Nucleus accumbens (tissue), 56 donors: ENCODE results near the gene KCNJ5.

Experiments used
- DNase-seq, 56 donors: peaks; one replicate each; lab custom pipeline; 2025; lab: John Stamatoyannopoulos, UW

KCNJ5 gene

DNA sequence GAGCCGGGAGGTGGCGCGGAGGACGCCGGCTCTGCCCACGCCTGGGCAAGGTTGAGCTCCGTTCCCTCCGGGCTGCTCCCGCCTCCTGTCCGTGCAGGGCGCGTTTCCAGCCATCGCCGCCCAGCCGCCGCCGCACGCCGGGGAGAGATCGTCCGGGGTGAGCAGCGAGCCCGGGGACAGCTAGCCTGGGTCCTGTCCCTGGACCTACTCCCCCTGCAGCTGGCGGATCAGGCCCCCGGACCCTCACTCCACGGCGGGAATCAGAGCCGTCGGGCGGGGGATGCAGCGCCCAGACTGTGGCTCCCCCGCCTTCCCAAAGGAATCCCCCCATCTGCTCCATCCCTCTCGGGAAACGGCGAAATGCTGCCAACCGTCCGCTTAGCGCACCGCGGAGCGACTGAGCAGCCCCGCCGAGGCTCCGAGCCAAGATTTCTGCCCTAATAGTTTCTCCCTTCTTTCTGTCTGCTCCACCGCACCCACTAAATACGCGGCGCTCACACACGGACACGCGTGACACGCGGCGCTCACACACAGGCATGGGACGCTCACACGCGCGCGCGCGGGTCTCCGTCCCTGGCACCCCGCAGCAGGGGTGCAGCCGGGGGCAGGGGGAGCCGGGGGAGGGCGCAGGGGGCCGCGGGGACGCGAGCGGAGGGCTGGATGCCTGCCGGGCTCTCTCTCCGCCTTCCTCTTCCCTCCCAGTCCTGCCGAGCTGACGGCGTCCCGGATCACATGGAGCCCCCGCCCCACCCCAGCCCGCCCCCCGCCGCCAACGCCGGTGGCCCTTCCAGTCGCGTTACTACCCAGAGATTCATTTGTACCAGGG is at the start of gene KCNJ5:
TSS of gene KCNJ5 (plus strand) at position 814 of the 826 bp plus-strand sequence. CDS start 19,918 bp downstream, outside the sequence.
- DNase-seq = peak in 26 of 56 donors; percentile 8 to 65 (median 38)

- no peak for DNase-seq
Observed at GRCh38 chr11:128841461-128842072, 49.6 kb upstream of the KCNJ5 start.

DNA sequence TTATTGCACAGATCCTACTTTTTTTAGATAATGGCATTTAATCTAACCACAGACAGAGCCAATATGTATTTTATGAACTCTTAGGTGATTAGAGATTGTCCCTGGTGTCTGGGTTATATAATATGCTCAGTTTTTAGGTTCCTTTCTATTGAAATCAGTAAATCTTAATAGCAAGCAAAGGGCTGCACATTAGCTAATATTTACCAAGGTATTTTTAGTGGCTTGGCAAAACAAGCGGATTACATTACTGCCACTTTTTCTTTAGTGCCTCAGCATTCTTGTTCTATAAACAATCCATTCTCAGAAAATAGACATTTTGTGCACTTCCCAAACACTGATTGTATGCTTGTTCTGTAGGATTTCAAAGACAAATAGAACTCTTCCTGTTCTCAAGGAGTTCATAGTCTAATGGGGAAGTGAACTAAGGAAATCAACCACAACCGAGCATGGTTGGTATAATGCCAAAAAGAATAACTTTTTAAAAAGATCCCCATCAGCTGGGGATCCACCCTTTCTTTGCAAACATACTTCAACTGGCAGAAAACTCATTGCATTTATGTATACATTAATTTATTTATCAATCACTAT is 47.9 kb upstream of the KCNJ5 start:
- no peak for DNase-seq

DNA sequence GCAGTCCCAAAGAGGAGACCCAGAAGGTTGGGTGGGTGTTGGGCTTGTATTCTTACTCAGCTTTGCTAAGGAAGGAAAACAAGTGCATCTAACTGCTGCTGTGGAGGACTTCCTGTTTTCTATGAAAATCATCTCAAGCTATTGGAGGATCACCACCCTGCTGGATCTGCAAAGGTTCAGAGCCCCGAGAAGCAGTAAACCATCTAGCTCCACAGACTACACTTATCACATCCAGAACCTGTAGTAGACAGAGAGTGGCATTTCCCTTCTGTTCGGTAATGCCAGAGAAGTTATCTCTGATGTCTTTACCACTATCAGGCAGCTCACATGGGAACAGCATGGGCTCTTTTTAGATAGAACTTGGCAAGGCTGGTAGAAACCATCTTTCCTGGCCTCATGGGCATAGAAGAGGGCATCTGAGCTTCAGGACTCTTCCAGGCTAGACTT is 45.8 kb upstream of the KCNJ5 start:
- no peak for DNase-seq

DNA sequence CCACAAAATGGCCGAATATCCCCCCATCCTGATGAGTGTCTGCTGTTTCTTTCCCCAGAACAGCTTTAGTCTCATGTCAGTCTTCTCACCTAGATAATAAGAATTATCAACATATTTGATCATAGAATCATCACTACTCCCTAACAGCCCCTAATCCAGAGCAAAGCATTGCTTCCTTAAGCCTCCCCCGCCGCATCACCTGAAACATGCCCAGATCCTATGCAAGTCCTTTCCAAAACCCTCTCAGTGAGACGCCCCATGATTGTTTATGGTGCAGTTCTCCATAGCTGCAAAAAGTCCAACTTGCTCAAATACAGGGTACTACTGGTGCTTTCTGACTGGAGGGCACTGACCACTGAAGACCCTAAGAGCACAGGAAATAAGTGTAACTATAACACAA is 44.2 kb upstream of the KCNJ5 start:
- DNase-seq = no peak

DNA sequence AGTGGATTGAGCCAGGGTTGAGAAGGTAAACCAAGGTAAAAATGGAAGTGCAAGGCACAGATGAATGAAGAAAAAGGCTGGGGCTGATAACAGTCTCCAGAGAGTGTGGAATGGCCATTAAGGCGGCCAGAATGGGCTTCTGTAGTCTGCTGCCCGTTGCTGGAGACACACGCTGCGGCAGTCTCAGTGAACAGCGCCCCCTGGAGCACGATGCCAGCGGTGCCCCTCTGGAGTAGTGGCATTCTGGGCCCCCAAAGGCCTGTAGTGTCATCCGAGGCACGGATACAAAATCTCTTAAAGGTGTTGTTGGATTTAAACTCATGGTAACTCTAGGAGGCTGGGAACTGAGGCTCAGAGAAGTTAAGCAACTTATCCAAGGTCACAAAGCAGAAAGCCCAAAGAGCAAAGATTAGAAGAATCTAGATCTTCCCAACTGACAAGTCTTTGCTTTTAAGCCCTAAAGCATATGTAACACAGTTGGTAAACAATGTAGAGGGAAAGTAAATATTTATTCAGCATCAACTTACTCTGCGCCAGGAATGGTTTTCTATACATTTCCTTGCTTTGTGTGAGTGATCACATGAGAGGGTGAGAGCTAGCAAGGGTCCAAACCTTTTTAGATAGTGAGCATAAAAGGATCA is 42.2 kb upstream of the KCNJ5 start:
- peak in 5 of 56 donors; percentile 2 to 36 (median 13) for DNase-seq

- peak in 3 of 56 donors; percentile 12 to 25 (median 12) for DNase-seq
Observed at GRCh38 chr11:128852327-128853023, 38.7 kb upstream of the KCNJ5 start.

DNA sequence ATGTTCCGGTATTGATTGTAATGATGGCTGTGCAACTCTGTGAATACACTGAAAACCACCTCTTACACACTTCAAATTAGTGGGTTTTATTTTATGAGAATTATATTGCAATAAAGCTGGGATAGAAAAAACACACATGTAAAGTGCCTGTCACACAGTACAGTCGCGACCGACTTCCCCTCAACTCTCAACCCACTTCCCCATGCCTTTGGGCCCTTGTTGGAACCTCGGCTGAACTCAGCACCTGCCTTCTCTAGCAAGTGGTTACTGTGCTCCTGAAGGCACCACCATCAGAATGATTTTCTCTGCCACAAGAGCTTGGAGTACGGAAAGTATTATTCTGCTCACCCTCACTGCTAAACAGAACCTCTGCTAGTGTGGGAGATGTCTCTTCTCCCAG is 37.6 kb upstream of the KCNJ5 start:
- DNase-seq = no peak

DNA sequence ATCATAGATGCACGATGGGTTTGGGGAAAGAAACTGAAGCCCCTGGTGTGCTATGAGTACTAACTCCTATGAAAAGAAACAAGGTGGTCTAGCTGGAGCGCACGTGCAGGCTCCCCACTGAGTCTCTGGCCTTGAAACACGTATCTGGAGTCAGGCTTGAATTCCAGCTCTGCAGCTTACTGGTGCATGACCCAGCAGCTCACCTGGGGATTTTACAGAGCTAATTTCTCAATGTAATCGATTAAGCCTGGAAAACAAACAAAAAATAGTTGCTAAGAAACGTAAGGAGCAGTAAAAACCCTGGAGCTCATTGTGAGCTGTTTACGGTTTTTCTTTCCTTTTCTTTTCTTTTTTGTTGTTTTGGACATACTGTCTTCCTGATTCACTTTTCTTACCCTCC is 36.3 kb upstream of the KCNJ5 start:
- DNase-seq = no peak

DNA sequence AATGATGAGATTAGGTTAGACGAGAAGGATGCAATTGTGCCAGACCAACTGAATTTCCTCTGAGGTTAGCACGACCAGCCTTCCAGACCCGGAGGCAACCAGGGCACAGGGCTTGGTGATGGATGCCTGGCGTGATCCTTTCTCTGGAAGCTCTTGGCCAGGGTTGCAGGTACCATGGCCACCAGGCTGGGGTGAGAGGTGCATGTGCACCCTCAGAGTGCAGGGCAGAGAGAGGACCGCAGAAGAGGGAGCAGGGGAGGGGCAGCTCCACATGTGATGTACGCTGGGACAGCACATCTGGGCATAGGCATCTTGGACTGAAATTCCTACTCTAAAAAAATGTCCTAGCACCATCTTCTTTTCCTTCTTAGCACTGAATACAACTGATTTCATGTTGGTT is 34.9 kb upstream of the KCNJ5 start:
- DNase-seq = no peak

GRCh38 chr11:128857341-128857740 is 33.8 kb upstream of the KCNJ5 start:
- DNase-seq = no peak

DNA sequence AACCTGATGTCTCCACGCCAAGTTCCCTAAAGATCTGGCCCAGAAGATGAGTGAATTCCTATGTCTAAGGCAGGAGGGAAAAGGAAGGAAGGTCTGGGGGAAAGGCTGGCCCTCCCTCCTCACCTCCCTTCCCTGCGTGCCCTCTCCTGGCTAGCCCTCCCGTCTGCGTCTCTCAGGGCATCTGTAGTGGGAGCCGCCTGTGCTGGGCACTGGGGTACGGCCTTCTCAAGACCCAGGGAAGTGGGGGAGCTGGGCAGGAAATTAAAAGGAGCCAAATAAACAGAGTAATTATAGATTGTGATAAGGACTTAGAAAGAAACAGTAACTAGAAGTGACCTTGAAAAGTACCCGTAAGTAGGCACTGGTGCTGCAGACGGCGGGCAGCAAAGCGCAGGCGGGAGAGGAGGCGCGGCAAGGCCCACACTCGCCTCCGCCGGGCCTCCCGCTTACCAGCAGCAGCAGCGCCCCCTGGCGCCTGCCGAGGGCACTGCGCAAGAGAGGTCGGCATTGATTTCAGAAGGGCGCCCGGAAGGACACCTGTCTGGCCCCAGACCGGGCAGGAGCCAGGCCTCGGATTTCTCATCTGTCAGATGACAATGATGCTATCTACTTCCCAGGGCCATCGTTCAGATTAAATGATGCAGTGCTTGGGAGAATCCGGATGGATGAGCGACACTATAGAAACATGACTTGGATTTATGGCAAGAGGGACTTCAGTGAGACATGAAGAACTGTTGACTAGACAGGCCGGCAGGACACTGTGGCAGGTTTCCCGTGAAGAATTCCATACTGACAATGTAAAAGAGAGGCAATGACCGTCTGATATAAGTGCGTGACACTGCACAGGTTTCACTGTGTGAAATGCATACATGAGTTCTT is 31.4 kb upstream of the KCNJ5 start:
- peak in 18 of 56 donors; percentile 1 to 61 (median 11) for DNase-seq

- DNase-seq = no peak
Observed at GRCh38 chr11:128860571-128861361, 30.4 kb upstream of the KCNJ5 start.

DNA sequence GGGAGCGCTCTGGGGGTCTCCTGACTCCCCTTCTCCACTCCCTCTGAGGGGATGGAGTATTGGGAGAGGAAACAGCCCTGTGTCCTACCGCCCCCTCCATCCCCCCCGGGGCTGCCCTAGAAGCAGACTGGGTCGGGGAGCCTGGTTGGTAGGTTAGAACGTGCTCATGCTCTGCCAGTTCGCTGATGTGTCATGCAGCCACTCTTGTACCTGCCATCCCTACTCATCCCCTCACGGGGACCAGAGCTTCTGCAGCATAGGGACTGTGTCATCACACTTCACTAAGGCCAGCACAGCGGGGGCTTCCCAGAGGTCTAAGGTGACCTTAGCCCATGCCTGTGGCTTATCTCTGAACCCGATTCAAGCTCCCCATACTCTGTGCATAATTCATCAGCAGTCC is 28.8 kb upstream of the KCNJ5 start:
- no peak for DNase-seq

DNA sequence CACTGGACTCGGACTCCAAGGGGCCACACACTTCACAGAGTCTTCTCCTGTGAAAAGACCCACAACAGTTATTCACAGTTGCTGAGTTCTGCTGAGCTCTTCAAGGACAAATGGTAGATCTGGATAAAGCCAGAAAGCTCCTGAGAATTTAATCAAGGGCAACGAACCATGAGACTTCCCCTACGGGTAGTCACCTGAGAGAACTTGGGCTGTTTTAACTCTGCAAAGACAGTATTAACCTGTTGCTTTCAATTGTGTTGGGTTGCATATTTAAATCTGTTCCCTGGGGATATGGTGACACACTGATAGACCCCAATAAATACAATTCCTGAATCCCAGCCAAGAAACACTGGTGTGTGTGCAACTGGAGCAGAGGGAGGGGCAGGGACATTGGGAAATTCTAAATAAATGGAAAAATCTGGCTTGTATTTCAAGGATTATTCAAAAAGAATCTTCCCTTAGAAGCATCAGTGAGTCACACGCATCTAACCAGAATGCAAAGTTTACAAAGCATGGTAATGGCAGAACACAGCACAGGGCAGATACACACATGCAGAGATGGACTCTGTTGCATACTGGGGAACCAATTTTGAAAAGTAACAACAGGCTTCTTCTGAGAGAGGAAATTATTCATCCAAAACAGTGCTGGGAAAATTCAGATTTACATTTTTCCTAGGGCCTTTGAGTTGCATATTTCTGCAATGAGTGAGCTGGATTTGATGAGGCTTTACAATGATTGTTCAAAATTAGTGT is 28.1 kb upstream of the KCNJ5 start:
- DNase-seq = no peak

DNA sequence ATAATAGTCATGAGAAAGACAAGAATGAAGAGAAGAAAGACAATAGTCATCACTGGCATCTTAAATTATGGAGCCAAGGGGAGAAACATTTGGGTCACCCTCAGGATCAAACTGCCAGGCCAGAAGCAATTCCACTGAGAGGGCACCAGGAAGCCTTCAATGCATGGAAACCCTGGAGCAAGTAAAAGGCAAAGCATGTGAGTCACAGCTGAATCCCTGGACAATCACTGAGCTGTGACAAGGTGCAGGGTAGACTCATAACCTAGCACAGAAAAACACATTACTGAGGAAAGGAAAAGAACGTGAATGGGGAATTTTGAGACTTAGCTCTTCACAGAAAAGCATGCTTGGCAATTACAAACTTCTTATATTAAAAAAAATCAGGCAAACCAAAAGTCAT is 25.7 kb upstream of the KCNJ5 start:
- no peak for DNase-seq

GRCh38 chr11:128867277-128867676 is 23.9 kb upstream of the KCNJ5 start, which contains the start of gene KCNJ1:
Gene KCNJ1, minus strand, starts transcription at chr11:128867296. Its CDS starts 27,053 bp downstream, at chr11:128840243.
- no peak for DNase-seq
